Measurements from ENCODE around the gene FAM210A. TPM values are rescaled to one million over a fixed set of nuclear protein-coding genes. Genes with fewer than 3 reads are reported as not detected.

Gene FAM210A
- total RNA-seq, 1 experiment from 2014 or later, result 17.1 TPM

DNA sequence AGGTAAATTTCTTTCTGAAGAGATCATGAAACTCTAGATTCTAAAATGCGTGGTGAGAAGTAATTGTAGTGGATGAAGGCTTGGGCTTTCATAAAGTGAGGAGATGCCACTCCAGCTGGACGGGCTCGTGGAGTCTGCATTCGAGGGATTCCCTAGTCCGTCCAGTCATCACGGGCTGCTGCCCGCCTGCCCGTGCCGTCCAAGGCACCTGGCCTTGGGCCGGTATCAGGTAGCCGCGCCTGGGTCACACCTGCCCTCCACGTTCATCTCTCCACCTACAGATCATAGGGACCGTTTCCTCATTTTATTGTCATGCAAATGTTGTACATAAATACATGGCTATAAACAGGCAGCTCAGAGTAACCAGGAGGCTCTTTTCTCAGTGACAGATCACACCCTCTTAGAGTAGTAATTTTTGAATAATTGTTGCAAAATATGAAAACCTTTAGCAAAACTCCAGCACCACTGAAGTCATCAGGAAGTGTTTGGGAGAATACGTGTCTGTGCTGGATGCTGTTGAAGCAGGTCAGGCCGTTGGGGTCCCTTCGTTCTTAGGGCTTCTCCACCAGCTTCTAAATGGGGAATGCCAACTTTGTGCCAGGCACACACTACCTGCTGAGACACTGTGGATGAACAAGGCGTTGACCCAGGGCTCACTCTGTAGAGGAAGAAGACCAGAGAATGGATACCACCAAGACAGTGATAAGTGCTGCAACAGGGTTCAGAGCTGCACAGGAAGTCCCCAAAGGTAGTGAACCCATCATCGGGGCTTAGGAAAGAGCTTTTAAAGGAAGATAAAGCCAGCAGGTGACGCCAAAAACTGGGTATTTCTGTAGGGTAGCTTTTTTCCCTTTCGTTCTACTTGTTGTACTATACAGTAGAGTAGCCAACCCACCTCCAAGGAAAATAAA is 112.5 kb downstream of the FAM210A start:
- Histone ChIP-seq H3K4me3 (ENCODE audit: low read depth, low read length) (no peak overlapping the region), H3K4me1 (no peaks in the 10 kb centered on the region), H3K36me3 (ENCODE audit: control insufficient read depth, insufficient read depth, low read length) (no peaks in the 10 kb centered on the region), H3K27me3 (replicated peaks; ENCODE audit: control insufficient read depth, insufficient read depth, low read length) (no peaks in the 10 kb centered on the region), H3K9me3 (no peaks in the 10 kb centered on the region)
- H3K4me3 Mint-ChIP-seq (ENCODE audit: unreplicated experiment), result no peak overlapping the region
- CTCF ChIA-PET, result no interaction called here
- peaks cover 10% of the 10 kb centered on the region for H3K27me3 Mint-ChIP-seq (ENCODE audit: insufficient read depth, unreplicated experiment)
- DNase-seq, result no peak
- TF ChIP-seq, protein P1, sequence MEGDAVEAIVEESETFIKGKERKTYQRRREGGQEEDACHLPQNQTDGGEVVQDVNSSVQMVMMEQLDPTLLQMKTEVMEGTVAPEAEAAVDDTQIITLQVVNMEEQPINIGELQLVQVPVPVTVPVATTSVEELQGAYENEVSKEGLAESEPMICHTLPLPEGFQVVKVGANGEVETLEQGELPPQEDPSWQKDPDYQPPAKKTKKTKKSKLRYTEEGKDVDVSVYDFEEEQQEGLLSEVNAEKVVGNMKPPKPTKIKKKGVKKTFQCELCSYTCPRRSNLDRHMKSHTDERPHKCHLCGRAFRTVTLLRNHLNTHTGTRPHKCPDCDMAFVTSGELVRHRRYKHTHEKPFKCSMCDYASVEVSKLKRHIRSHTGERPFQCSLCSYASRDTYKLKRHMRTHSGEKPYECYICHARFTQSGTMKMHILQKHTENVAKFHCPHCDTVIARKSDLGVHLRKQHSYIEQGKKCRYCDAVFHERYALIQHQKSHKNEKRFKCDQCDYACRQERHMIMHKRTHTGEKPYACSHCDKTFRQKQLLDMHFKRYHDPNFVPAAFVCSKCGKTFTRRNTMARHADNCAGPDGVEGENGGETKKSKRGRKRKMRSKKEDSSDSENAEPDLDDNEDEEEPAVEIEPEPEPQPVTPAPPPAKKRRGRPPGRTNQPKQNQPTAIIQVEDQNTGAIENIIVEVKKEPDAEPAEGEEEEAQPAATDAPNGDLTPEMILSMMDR (IDR thresholded peaks at IDR 0.05; ENCODE audit: insufficient read depth in 1 of 2, low read depth in 1 of 2, low read length in 1 of 2, severe bottlenecking in 1 of 2, unreplicated experiment in 1 of 2), result no peak
- H3K9me3 Mint-ChIP-seq (ENCODE audit: unreplicated experiment), result no peaks in the 10 kb centered on the region
- no TSS peak for BruUV-seq (replicated peaks)
- POLR2A ChIA-PET, result no interaction called here
- H3K36me3 Mint-ChIP-seq (ENCODE audit: insufficient read depth, unreplicated experiment), result no peaks in the 10 kb centered on the region
- H3K4me1 Mint-ChIP-seq (ENCODE audit: low read depth, unreplicated experiment), result no peaks in the 10 kb centered on the region
- no peak overlapping the region for H3K27ac Mint-ChIP-seq (ENCODE audit: unreplicated experiment)
- intact Hi-C loops (cut with micrococcal nuclease; ENCODE audit: unreplicated experiment), result no loop called here

Other genes with a start within 250 kb of the FAM210A start
- gene RNMT, start 115 bp upstream of the FAM210A start, total RNA-seq (2022), result 34.2 and 36.5 TPM in 2 replicates
- not detected in 2 replicates for gene MC5R, start 97.6 kb upstream of the FAM210A start, total RNA-seq (2022)
- gene MC2R, start 189.0 kb upstream of the FAM210A start, total RNA-seq (2022), result not detected in 2 replicates

Data from Caco-2 (cell line).